Bronchial epithelial cell (primary cell): ENCODE data around the gene OR13A1. TPM values are rescaled to one million over a fixed set of nuclear protein-coding genes. Genes with fewer than 3 reads are reported as not detected.
"Not testable (repeated sequence)": the region's sequence is repeated elsewhere in the genome, so short reads cannot be mapped to it uniquely, and the experiment has no call there.

ENCODE experiments used
- DNase-seq: peaks from one replicate; pipeline ENCODE4 v3.0.0-alpha.2; 2010; ENCODE audit warnings: low read depth
- FAIRE-seq: peaks from 2 replicates; lab custom pipeline; 2011; peaks lifted over from hg19 to GRCh38; lab: Jason Lieb, UNC
- H3K27me3 ChIP-seq: 2 replicates; pipeline ENCODE4 v1.5.1; 2011; ENCODE audit warnings: low read length; ENCODE audit not compliant: control insufficient read depth, insufficient read depth
- H3K36me3 ChIP-seq: 2 replicates; pipeline ENCODE4 v1.5.1; 2011; ENCODE audit warnings: low read length; ENCODE audit not compliant: control insufficient read depth, insufficient read depth
- H3K4me3 ChIP-seq: 2 replicates; pipeline ENCODE4 v1.5.1; 2011; ENCODE audit warnings: mild to moderate bottlenecking, low read depth, low read length, control low read depth
- total RNA-seq: library from RNA; depleted of rRNA; stranded (reverse); fragments of >200 nt; gene quantifications from 2 replicates; pipeline ENCODE4 v1.2.1, GENCODE V29; 2014
- TF ChIP-seq, protein P1 (sequence below): IDR thresholded peaks from 2 replicates; pipeline ENCODE4 v1.5.1; 2011; ENCODE audit warnings: mild to moderate bottlenecking, moderate library complexity, low read length, control low read depth, inconsistent platforms; ENCODE audit not compliant: insufficient read depth, severe bottlenecking

The OR13A1 gene
- total RNA-seq, 1 donor from 2014 or later = not detected

DNA sequence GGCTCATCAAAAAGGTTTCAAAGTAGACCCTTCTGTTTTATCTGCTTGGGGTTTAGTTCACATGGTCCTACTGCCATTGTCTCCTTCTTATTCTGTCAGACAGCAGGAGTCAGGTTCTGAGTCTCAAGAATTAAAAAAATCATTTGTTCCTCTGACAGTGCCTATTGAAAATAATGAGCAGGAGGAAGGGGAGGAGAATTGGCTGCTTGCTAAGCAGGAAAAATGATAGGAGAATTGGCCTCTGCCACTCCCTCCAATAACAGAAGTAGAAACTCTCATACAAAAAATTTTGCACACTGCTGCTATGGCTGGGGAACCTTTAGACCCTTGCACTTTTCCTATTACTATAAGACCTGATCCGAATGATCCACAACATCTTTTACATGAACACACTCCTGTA, 35.7 kb downstream of the OR13A1 start:
- DNase-seq (no peak), FAIRE-seq (peak; percentile 40)
- Histone ChIP-seq H3K27me3 (no peaks in the 10 kb centered on the region), H3K4me3 (no peak overlapping the region), H3K36me3 (no peaks in the 10 kb centered on the region)
- TF ChIP-seq, protein P1, sequence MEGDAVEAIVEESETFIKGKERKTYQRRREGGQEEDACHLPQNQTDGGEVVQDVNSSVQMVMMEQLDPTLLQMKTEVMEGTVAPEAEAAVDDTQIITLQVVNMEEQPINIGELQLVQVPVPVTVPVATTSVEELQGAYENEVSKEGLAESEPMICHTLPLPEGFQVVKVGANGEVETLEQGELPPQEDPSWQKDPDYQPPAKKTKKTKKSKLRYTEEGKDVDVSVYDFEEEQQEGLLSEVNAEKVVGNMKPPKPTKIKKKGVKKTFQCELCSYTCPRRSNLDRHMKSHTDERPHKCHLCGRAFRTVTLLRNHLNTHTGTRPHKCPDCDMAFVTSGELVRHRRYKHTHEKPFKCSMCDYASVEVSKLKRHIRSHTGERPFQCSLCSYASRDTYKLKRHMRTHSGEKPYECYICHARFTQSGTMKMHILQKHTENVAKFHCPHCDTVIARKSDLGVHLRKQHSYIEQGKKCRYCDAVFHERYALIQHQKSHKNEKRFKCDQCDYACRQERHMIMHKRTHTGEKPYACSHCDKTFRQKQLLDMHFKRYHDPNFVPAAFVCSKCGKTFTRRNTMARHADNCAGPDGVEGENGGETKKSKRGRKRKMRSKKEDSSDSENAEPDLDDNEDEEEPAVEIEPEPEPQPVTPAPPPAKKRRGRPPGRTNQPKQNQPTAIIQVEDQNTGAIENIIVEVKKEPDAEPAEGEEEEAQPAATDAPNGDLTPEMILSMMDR = no peak

DNA sequence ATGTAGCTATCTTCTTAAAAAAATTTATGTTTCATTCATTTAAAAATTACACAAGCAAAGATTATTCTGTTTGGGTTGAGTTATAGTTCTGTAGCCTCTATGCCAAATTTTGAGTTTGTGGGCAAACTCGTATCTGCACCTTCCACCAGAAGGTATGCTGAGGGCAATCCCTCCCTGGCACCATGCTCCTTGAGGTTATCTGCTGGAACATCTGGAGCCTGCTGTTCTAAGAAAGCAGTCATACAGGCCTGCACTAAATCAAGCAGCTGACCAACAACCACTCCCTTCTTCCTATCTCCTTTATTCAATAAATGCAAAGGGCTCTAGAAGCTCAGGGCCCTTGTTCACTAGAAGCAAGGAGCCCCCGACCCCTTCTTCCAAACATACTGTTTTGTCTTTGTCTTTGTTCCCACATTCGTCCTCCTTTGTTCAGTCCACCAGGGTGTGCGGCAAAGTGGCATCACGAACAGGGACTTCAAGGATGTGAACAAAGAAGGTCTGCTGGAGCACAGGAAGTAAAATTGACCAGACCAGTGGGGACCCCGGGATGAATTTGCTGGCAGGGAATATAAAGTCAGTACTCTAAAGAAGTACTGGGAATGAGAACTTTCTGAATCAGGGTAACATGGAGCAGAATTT, 36.4 kb downstream of the OR13A1 start:
- no peaks in the 10 kb centered on the region for H3K36me3 ChIP-seq

DNA sequence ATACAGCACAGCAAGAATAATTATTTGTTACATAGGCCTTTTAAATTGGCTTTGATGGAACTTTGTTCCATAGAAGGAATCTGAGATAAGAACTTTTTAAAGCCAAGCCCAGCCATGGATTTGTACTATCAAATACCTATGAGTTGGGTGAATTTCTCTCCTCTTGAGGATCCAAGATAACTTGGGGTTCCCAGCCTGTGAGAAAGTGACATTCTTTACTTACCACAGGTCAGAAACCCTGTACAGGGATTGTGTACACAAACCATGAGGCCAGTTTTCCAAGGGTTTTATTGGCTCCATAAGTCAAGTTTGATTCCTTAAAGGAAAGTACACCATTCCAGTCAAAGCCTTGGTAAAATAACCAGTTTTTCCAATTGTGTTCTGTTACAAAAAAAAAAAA, 39.3 kb downstream of the OR13A1 start:
- FAIRE-seq, H3K36me3 ChIP-seq, H3K4me3 ChIP-seq, DNase-seq, H3K27me3 ChIP-seq: not testable (repeated sequence)

More for the DNA sequence above, 36.4 kb downstream of the OR13A1 start:
- Histone ChIP-seq H3K27me3 (no peaks in the 10 kb centered on the region), H3K4me3 (no peak overlapping the region)
- FAIRE-seq (no peak), DNase-seq (no peak)
- TF ChIP-seq, protein P1 = no peak

DNA sequence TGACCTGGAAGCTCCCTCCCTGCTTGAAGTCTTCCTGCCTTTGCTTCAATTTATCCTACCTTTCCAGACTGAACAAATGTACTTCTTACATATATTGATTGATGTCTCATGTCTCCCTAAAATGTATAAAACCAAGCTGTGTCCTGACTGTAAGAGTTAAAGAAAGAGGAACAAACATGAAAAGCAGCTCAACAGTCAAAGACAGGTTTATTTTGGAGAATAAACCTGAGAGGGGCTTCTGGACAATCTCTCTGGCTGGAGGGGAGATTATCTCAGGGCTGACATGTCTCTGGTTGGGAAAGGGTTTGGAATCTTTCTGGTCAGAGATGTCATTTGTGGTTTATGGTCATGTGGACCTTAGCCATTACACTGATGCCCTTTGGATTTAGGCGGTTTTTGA, 41.0 kb downstream of the OR13A1 start:
- Histone ChIP-seq H3K27me3 (no peaks in the 10 kb centered on the region), H3K36me3 (no peaks in the 10 kb centered on the region), H3K4me3 (no peak overlapping the region)
- FAIRE-seq (no peak), DNase-seq (no peak)
- TF ChIP-seq, protein P1 = no peak

DNA sequence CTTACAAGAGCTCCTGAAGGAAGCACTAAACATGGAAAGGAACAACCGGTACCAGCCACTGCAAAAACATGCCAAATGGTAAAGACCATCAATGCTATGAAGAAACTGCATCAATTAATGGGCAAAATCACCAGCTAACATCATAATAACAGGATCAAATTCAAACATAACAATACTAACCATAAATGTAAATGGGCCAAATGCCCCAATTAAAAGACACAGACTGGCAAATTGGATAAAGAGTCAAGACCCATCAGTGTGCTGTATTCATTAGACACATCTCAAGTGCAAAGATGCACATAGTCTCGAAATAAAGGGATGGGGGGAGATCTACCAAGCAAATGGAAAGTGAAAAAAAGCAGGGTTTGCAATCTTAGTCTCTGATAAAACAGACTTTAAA, 47.6 kb downstream of the OR13A1 start:
- not testable (repeated sequence) for DNase-seq, H3K4me3 ChIP-seq, H3K36me3 ChIP-seq, H3K27me3 ChIP-seq, FAIRE-seq

DNA sequence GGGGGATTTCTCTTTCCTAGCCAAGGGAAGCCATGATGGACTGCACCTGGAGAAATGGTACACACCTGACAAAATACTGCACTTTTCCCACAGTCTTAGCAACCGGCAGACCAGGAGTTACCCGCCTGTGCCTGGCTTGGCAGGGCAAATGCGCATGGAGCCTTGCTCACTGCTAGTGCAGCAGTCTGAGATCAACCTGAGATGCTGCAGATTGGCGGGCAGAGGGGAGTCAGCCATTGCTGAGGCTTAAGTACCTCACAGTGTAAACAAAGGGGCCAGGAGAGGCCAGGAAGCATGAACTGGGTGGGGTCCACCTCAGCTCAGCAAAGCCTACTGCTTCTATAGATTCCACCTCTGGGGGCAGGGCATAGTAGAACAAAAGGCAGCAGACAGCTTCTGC, 49.4 kb downstream of the OR13A1 start:
- Histone ChIP-seq H3K27me3 (peaks cover 2% of the 10 kb centered on the region), H3K4me3 (no peak overlapping the region), H3K36me3 (no peaks in the 10 kb centered on the region)
- TF ChIP-seq, protein P1 = no peak
- no peak for DNase-seq
- no peak for FAIRE-seq

DNA sequence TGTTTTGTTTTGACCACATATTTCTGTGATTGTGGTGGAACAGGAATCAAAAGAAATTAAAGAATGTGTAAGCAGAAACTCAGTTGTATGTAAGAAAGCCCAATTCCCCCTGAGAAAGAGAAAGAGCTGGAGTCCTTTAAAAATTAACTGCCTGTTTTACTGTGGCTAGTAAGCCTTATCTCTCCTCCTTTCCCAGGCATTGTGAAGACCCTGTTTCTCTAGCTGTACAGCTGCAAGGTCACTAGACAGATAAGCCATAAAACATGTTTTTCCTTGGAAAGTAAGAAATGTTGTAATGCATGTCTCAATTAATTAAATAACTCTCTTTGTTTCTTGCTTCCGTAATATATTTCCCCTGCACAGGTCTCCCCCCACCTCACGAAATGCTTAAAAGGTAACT, 53.5 kb downstream of the OR13A1 start:
- TF ChIP-seq, protein P1 = no peak
- FAIRE-seq = no peak

More for the DNA sequence above, 53.5 kb downstream of the OR13A1 start:
- DNase-seq = no peak
- Histone ChIP-seq H3K4me3 (no peak overlapping the region), H3K36me3 (no peaks in the 10 kb centered on the region), H3K27me3 (peaks cover 2% of the 10 kb centered on the region)
